H1 (cell line): ENCODE results near the gene AIPL1. TPM values are rescaled to one million over a fixed set of nuclear protein-coding genes. Genes with fewer than 3 reads are reported as not detected.

Source experiments
- CTCF ChIA-PET: fragments of 300-600 bp; sonication (Branson Sonifier 250); formaldehyde crosslinking; loops from one replicate; lab custom pipeline; 2021; ENCODE audit not compliant: partially characterized antibody; lab: Charles Lee
- POLR2A ChIA-PET: fragments of 300-600 bp; sonication (Branson Sonifier 250); formaldehyde crosslinking; loops from one replicate; lab custom pipeline; 2021; ENCODE audit warnings: inconsistent platforms; ENCODE audit not compliant: partially characterized antibody; lab: Charles Lee
- DNase-seq, 2 experiments: peaks; one replicate each; pipeline versions ENCODE4 v3.0.0 to v3.0.0-alpha.2; 2010 to 2022; ENCODE audit warnings: low spot score in 2 of 2, low read depth in 1 of 2, mixed read lengths in 1 of 2
- FAIRE-seq: peaks from 2 replicates; lab custom pipeline; 2011; peaks lifted over from hg19 to GRCh38; lab: Jason Lieb, UNC
- H2AFZ ChIP-seq: 2 replicates; pipeline ENCODE4 v1.8.1; 2012; ENCODE audit warnings: low read length, inconsistent platforms
- H2AK5ac ChIP-seq: 2 replicates; pipeline ENCODE4 v1.6.1; 2013; ENCODE audit warnings: low read depth, low read length
- H2BK120ac ChIP-seq: replicated peaks from 2 replicates; pipeline ENCODE3; 2013; ENCODE audit warnings: low read depth, low read length, inconsistent platforms
- H2BK12ac ChIP-seq: 2 replicates; pipeline ENCODE4 v1.6.1; 2013; ENCODE audit warnings: low read depth, low read length
- H2BK15ac ChIP-seq: 2 replicates; pipeline ENCODE4 v1.6.1; 2013; ENCODE audit warnings: low read length
- H2BK20ac ChIP-seq: 2 replicates; pipeline ENCODE4 v1.6.1; 2013; ENCODE audit warnings: low read length
- H2BK5ac ChIP-seq: 2 replicates; pipeline ENCODE4 v1.6.1; 2013; ENCODE audit warnings: low read depth, low read length
- H3K14ac ChIP-seq: 2 replicates; pipeline ENCODE4 v1.6.1; 2013; ENCODE audit warnings: inconsistent platforms; ENCODE audit not compliant: insufficient read length
- H3K18ac ChIP-seq: 2 replicates; pipeline ENCODE4 v1.6.1; 2013; ENCODE audit warnings: low read length; ENCODE audit errors: extremely low read depth
- H3K23ac ChIP-seq: 2 replicates; pipeline ENCODE4 v1.6.1; 2013; ENCODE audit warnings: inconsistent platforms; ENCODE audit not compliant: insufficient read length
- H3K23me2 ChIP-seq: 2 replicates; pipeline ENCODE4 v1.6.1; 2013; ENCODE audit warnings: low read depth, low read length
- H3K27ac ChIP-seq: 2 replicates; pipeline ENCODE4 v1.6.1; 2011; ENCODE audit warnings: low read depth, low read length, inconsistent platforms
- H3K27me3 ChIP-seq, 4 experiments: replicated peaks in 1 of 4; 1 replicate in 1 of 4; 2 replicates in 3 of 4; pipeline versions ENCODE4 v1.6.1 to v1.8.1; 2011 to 2013; ENCODE audit warnings: low read length in 3 of 4, mild to moderate bottlenecking in 3 of 4, inconsistent platforms in 2 of 4, mixed read lengths in 2 of 4, moderate library complexity in 1 of 4; ENCODE audit not compliant: control insufficient read depth in 3 of 4, insufficient read depth in 3 of 4; ENCODE audit errors: extremely low read depth in 1 of 4
- H3K36me3 ChIP-seq, 4 experiments: 2 replicates each; pipeline versions ENCODE4 v1.6.1 to v1.8.1; 2011 to 2013; ENCODE audit warnings: mild to moderate bottlenecking in 4 of 4, low read length in 3 of 4, moderate library complexity in 2 of 4, control low read depth in 1 of 4, inconsistent platforms in 1 of 4; ENCODE audit not compliant: insufficient read depth in 4 of 4, control insufficient read depth in 2 of 4
- H3K4ac ChIP-seq: replicated peaks from 2 replicates; pipeline ENCODE3; 2013; ENCODE audit warnings: low read length, low read depth, mixed read lengths, inconsistent platforms; ENCODE audit not compliant: insufficient read length
- H3K4me1 ChIP-seq, 4 experiments: replicated peaks in 1 of 4; 1 replicate in 1 of 4; 2 replicates in 3 of 4; pipeline versions ENCODE4 v1.6.1 to v1.8.1; 2011 to 2013; ENCODE audit warnings: low read length in 3 of 4, inconsistent platforms in 2 of 4, mixed read lengths in 1 of 4; ENCODE audit not compliant: insufficient read depth in 4 of 4, control insufficient read depth in 3 of 4
- H3K4me2 ChIP-seq, 2 experiments: 2 replicates each; pipeline versions ENCODE4 v1.6.1 to v1.8.1; 2011 to 2013; ENCODE audit warnings: low read depth in 2 of 2, low read length in 2 of 2, control low read depth in 1 of 2, inconsistent platforms in 1 of 2, mild to moderate bottlenecking in 1 of 2; ENCODE audit not compliant: insufficient read depth in 1 of 2
- H3K4me3 ChIP-seq, 4 experiments: fragments of 200-600, 300-600 bp in 1 of 4; sonication (generic), shearing (Covaris generic), sonication (Bioruptor Twin) in 1 of 4; 2 replicates each; pipeline versions ENCODE4 v1.5.1 to v1.8.1; 2011 to 2016; ENCODE audit warnings: low read length in 4 of 4, low read depth in 3 of 4, control low read depth in 2 of 4, inconsistent platforms in 2 of 4, mild to moderate bottlenecking in 2 of 4, mixed read lengths in 1 of 4, moderate library complexity in 1 of 4; ENCODE audit not compliant: insufficient read depth in 2 of 4; ENCODE audit errors: extremely low read depth in 1 of 4
- H3K56ac ChIP-seq: replicated peaks from 2 replicates; pipeline ENCODE3; 2013; ENCODE audit warnings: low read depth, mild to moderate bottlenecking, mixed read lengths, low read length, inconsistent platforms; ENCODE audit not compliant: insufficient read length
- H3K79me1 ChIP-seq: 2 replicates; pipeline ENCODE4 v1.6.1; 2013; ENCODE audit warnings: low read depth, low read length, control low read depth
- H3K79me2 ChIP-seq, 2 experiments: 2 replicates each; pipeline versions ENCODE4 v1.6.1 to v1.8.1; 2012 to 2013; ENCODE audit warnings: low read length in 2 of 2, mild to moderate bottlenecking in 2 of 2, inconsistent platforms in 1 of 2; ENCODE audit not compliant: insufficient read depth in 2 of 2, control insufficient read depth in 1 of 2
- H3K9ac ChIP-seq, 4 experiments: replicated peaks in 1 of 4; 1 replicate in 1 of 4; 2 replicates in 3 of 4; pipeline versions ENCODE4 v1.6.1 to v1.8.1; 2011 to 2013; ENCODE audit warnings: low read depth in 3 of 4, low read length in 3 of 4, control low read depth in 2 of 4, mild to moderate bottlenecking in 2 of 4, moderate library complexity in 2 of 4, inconsistent platforms in 1 of 4; ENCODE audit errors: extremely low read depth in 1 of 4
- H3K9me3 ChIP-seq, 2 experiments: 2 replicates each; pipeline versions ENCODE4 v1.6.1 to v1.8.1; 2012 to 2013; ENCODE audit warnings: mild to moderate bottlenecking in 2 of 2, moderate library complexity in 2 of 2, control low read depth in 1 of 2, inconsistent platforms in 1 of 2, low read depth in 1 of 2, low read length in 1 of 2, mixed read lengths in 1 of 2; ENCODE audit not compliant: insufficient read depth in 2 of 2
- H4K20me1 ChIP-seq, 2 experiments: replicated peaks in 1 of 2; 2 replicates each; pipeline versions ENCODE3 to v1.8.1; 2011 to 2013; ENCODE audit warnings: inconsistent platforms in 2 of 2, low read length in 2 of 2, mild to moderate bottlenecking in 1 of 2; ENCODE audit not compliant: insufficient read depth in 2 of 2, control insufficient read depth in 1 of 2
- H4K5ac ChIP-seq: 2 replicates; pipeline ENCODE4 v1.6.1; 2013; ENCODE audit warnings: low read length, low read depth, mixed read lengths, inconsistent platforms; ENCODE audit not compliant: insufficient read length
- H4K8ac ChIP-seq: 2 replicates; pipeline ENCODE4 v1.8.0; 2013; ENCODE audit warnings: mild to moderate bottlenecking, moderate library complexity, low read length, inconsistent platforms; ENCODE audit not compliant: insufficient read depth; ENCODE audit errors: extremely low read depth
- H4K91ac ChIP-seq: replicated peaks from 2 replicates; pipeline ENCODE3; 2013; ENCODE audit warnings: low read length, mixed read lengths, inconsistent platforms; ENCODE audit not compliant: insufficient read length
- NRF1 ChIP-seq: IDR thresholded peaks from 2 replicates; pipeline ENCODE4 v1.6.1; 2011; ENCODE audit warnings: mild to moderate bottlenecking, low read depth, low read length, improper control_type of control experiment
- PHF8 ChIP-seq: fragments of 200-600 bp; sonication (generic); conservative IDR thresholded peaks from 2 replicates; pipeline ENCODE4 v1.7.1; 2012; ENCODE audit warnings: low read depth, mild to moderate bottlenecking, inconsistent platforms, low read length, moderate library complexity
- RAD21 ChIP-seq, 2 experiments: IDR thresholded peaks in 1 of 2; conservative IDR thresholded peaks in 1 of 2; 2 replicates each; pipeline ENCODE4 v1.6.1; 2011; ENCODE audit warnings: low read depth in 2 of 2, low read length in 2 of 2, improper control_type of control experiment in 1 of 2, inconsistent platforms in 1 of 2, mild to moderate bottlenecking in 1 of 2, moderate library complexity in 1 of 2
- WGBS, 2 experiments: shearing (Covaris generic) in 1 of 2; methylation state at CpG; one replicate each; pipeline versions ENCODE4 v1.1.6 to v1.1.7; 2013 to 2015; ENCODE audit warnings: low lambda C conversion rate in 2 of 2, mixed read lengths in 2 of 2, inconsistent platforms in 1 of 2, low coverage in 1 of 2, missing lambda C conversion rate in 1 of 2; ENCODE audit not compliant: insufficient replicate concordance in 2 of 2, insufficient coverage in 1 of 2, insufficient read length in 1 of 2; ENCODE audit errors: extremely low coverage in 1 of 2, missing lambda C conversion rate in 1 of 2; 5-methylcytosine and 5-hydroxymethylcytosine counted together
- polyA plus RNA-seq, 7 experiments: library from polyadenylated mRNA; depleted of rRNA in 3 of 7; stranded (reverse) in 5 of 7; unstranded in 2 of 7; fragments of >200 nt in 5 of 7; fragments of 200-250 nt in 2 of 7; gene quantifications; 1 replicate in 5 of 7; 2 replicates in 1 of 7; 4 replicates in 1 of 7; pipeline versions ENCODE4 v1.2.1 to v1.2.3, GENCODE V29; 2011 to 2013; ENCODE audit warnings: missing spikeins in 2 of 7, mixed read lengths in 2 of 7
- total RNA-seq: library from RNA; stranded (reverse); fragmentation: NEBNext Ultra II Directional; extraction: Animal tissue kit (Norgen Biotek cat#: 25700); gene quantifications from 2 replicates; pipeline ENCODE4 v1.2.1, GENCODE V29; 2021

The AIPL1 gene
- total and polyA plus RNA-seq, 2 of the 8 experiments (the other 6 are each of a cell fraction or from before 2014, with no cell fraction given): 0.56 to 0.71 TPM

GRCh38 chr17:6456914-6457687, 22.2 kb upstream of the AIPL1 start:
- Histone ChIP-seq H4K20me1 (peaks cover 0 to 2% of the 10 kb centered on the region in 2 experiments), H3K27ac (no peak overlapping the region), H2AFZ (no peak overlapping the region), H3K4ac (peak overlapping the region; percentile 22), H3K79me1 (no peaks in the 10 kb centered on the region), H2BK12ac (peak overlapping the region; percentile 94; the same call in 1 of the 2 replicates), H4K8ac (no peak overlapping the region; the same call in 1 of the 2 replicates), H3K14ac (no peak overlapping the region), H3K4me3 (no peak overlapping the region), H3K27me3 (no peaks in the 10 kb centered on the region; a peak in 3 of 7 replicates), H3K56ac (no peak overlapping the region), H2AK5ac (no peak overlapping the region; the same call in 1 of the 2 replicates), H2BK15ac (peak overlapping the region; percentile 95), H4K91ac (no peak overlapping the region), H2BK120ac (peak overlapping the region; percentile 21), H3K23ac (no peak overlapping the region), H3K36me3 (peaks cover 0 to 3% (median 0%) of the 10 kb centered on the region in 4 experiments; a peak in 3 of 8 replicates), H3K4me2 (no peak overlapping the region), H3K79me2 (no peaks in the 10 kb centered on the region), H3K9me3 (no peaks in the 10 kb centered on the region), H2BK5ac (peak overlapping the region; percentile 66; the same call in 1 of the 2 replicates), H2BK20ac (peak overlapping the region; percentile 90), H3K4me1 (peaks cover 2 to 50% (median 35%) of the 10 kb centered on the region in 4 experiments), H4K5ac (no peak overlapping the region), H3K18ac (no peak overlapping the region; the same call in 1 of the 2 replicates), H3K23me2 (peaks cover 12% of the 10 kb centered on the region), H3K9ac (no peak overlapping the region)
- ChIA-PET CTCF (no interaction called here), POLR2A (interaction anchor here (1.0 to 7.4 kb wide), 3 partner anchors 7 to 15 kb away, joined by 3 to 34 read pairs (median 4); partner anchors contain the start of gene PIMREG)
- 81% methylated on average over 14 of the region's 14 CpGs; no CpG with 5 or more reads in 1 of the 2 experiments for WGBS, 2 experiments
- no peak for FAIRE-seq
- DNase-seq: no peak
- TF ChIP-seq RAD21 (IDR thresholded peaks at IDR 0.05 in 1 of 2, conservative IDR thresholded peaks at IDR 0.05 in 1 of 2; ENCODE audit: low read depth in 2 of 2, low read length in 2 of 2) (no peak), PHF8 (no peak), NRF1 (no peak)
